ENCODE results near the gene COL6A1.
"Not testable (repeated sequence)": the region's sequence is repeated elsewhere in the genome, so short reads cannot be mapped to it uniquely, and the experiment has no call there.

The COL6A1 gene

DNA sequence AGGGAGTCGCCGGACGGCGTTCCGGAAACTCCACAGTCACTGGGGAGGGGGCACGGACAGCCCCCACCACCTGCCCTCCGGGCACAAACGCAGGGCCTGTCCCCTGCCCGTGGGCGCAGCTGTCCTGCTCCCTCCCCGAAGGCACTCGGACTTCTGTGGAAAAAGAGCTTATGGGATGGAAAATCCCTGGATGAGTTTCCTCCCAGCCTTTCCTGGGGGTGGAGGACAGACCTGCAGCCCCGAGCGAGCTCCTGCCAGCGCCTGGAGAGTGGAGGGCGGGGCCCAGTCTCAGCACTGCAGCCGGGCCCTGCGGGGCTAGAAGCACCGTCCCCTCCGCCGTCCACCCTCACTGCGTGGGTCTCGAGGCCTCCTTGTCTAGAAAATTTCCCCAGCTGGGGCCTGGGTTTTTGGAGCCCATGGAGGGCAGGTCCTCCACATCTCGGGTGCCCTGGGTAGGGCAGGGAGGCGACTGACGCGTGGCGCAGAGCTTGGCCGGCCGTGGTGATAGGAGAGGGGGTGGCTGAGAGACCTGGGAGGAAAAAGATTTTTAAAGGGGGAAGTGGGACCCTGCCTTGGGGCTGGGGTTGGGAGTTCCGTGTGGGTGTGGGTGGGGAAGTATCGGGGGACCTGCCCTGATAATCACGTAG, 6.4 kb upstream of the COL6A1 start:
- H3F3A ChIP-seq (ENCODE audit: control insufficient read depth, insufficient read depth) = peaks cover under 1% of the 10 kb centered on the region; the same call in 1 of the 2 replicates
- no peaks in the 10 kb centered on the region for H3K36me3 ChIP-seq (ENCODE audit: control insufficient read depth, low read length)
- H3K27ac ChIP-seq (ENCODE audit: low read depth, low read length) = no peak overlapping the region
- no peak overlapping the region for H3K4me3 ChIP-seq (ENCODE audit: low read length)
- H4K20me1 ChIP-seq (ENCODE audit: control insufficient read depth, insufficient read depth, low read depth, low read length) = no peaks in the 10 kb centered on the region
- TF ChIP-seq, protein P1, sequence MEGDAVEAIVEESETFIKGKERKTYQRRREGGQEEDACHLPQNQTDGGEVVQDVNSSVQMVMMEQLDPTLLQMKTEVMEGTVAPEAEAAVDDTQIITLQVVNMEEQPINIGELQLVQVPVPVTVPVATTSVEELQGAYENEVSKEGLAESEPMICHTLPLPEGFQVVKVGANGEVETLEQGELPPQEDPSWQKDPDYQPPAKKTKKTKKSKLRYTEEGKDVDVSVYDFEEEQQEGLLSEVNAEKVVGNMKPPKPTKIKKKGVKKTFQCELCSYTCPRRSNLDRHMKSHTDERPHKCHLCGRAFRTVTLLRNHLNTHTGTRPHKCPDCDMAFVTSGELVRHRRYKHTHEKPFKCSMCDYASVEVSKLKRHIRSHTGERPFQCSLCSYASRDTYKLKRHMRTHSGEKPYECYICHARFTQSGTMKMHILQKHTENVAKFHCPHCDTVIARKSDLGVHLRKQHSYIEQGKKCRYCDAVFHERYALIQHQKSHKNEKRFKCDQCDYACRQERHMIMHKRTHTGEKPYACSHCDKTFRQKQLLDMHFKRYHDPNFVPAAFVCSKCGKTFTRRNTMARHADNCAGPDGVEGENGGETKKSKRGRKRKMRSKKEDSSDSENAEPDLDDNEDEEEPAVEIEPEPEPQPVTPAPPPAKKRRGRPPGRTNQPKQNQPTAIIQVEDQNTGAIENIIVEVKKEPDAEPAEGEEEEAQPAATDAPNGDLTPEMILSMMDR (IDR thresholded peaks at IDR 0.05; ENCODE audit: low read depth, low read length, poor library complexity, severe bottlenecking) = no peak
- TF ChIP-seq EZH2phosphoT487 (IDR thresholded peaks at IDR 0.05; ENCODE audit: borderline replicate concordance, low read length) = no peak
- H3K9me2 ChIP-seq (replicated peaks; ENCODE audit: control insufficient read depth, low read length) = no peaks in the 10 kb centered on the region
- H3K4me2 ChIP-seq (ENCODE audit: low read length) = no peak overlapping the region
- H3K27me3 ChIP-seq (ENCODE audit: control insufficient read depth, low read length) = peaks cover 15% of the 10 kb centered on the region
- no peaks in the 10 kb centered on the region for H3K4me1 ChIP-seq (ENCODE audit: control insufficient read depth, low read length)
- H3K9me3 ChIP-seq (ENCODE audit: control insufficient read depth, insufficient read depth, low read length) = no peaks in the 10 kb centered on the region
- H3K79me2 ChIP-seq (ENCODE audit: control insufficient read depth, low read length) = no peaks in the 10 kb centered on the region

DNA sequence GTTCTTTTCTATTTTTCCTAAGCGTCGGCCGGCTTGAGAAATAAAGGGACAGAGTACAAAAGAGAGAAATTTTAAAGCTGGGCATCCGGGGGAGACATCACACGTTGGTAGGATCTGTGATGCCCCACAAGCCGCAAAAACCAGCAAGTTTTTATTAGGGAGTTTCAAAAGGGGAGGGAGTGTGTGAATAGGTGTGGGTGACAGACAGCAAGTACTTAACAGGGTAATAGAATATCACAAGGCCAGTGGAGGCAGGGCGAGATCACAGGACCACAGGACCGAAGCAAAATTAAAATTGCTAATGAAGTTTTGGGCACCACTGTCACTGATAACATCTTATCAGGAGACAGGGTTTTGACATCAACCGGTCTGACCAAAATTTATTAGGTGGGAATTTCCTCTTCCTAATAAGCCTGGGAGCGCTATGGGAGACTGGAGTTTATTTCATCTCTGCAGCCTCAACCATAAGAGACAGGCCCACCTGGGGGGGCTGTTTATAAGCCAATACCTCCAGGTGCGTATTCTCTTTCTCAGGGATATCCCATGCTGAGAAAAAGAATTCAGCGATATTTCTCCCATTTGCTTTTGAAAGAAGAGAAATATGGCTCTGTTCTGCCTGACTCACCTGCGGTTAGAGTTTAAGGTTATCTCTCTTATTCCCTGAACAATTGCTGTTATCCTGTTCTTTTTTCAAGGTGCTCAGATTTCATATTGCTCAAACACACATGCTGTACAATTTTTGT, 5.7 kb upstream of the COL6A1 start:
- not testable (repeated sequence) for H3K27ac ChIP-seq (ENCODE audit: low read depth, low read length); H3K36me3 ChIP-seq (ENCODE audit: control insufficient read depth, low read length); H3F3A ChIP-seq (ENCODE audit: control insufficient read depth, insufficient read depth); H3K4me1 ChIP-seq (ENCODE audit: control insufficient read depth, low read length); H3K4me2 ChIP-seq (ENCODE audit: low read length); H3K9me2 ChIP-seq (replicated peaks; ENCODE audit: control insufficient read depth, low read length); H3K4me3 ChIP-seq (ENCODE audit: low read length); H3K9me3 ChIP-seq (ENCODE audit: control insufficient read depth, insufficient read depth, low read length); H3K79me2 ChIP-seq (ENCODE audit: control insufficient read depth, low read length); H4K20me1 ChIP-seq (ENCODE audit: control insufficient read depth, insufficient read depth, low read depth, low read length)
- H3K27me3 ChIP-seq (ENCODE audit: control insufficient read depth, low read length) = peaks cover 15% of the 10 kb centered on the region

DNA sequence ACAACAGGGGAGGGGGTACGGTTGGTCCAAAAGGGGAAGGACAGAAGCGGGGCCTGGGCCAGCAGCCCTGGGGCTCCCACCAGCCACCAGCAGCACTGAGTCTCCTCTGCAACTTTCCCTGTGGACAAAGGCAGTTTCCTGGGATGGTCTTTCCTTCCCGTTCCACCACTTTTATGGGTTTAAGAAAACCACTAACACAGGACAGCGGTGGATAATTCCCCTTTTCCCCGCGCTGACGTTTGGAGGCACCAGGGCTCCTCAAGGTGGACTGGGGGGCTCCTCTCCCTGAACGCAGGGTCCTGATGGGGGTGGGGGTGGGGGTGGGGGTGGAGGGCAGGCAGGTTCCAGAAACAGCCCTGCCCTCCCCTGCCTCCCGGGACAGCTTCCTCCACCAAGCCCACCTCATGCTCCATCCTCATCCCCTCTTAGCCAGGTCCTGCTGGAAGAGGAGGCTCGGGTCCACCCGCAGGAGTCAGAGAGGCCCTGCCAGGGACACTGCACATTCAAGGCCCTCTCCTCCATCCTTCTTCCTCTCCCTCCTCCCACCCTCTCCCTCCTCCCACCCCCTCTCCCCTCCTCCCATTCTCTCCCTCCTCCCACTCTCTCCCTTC, 4.8 kb upstream of the COL6A1 start:
- Histone ChIP-seq H3K27me3 (ENCODE audit: control insufficient read depth, low read length) (peaks cover 15% of the 10 kb centered on the region), H3K79me2 (ENCODE audit: control insufficient read depth, low read length) (no peaks in the 10 kb centered on the region), H3K36me3 (ENCODE audit: control insufficient read depth, low read length) (no peaks in the 10 kb centered on the region), H3F3A (ENCODE audit: control insufficient read depth, insufficient read depth) (peaks cover 9% of the 10 kb centered on the region), H3K9me2 (replicated peaks; ENCODE audit: control insufficient read depth, low read length) (no peaks in the 10 kb centered on the region), H3K4me3 (ENCODE audit: low read length) (no peak overlapping the region), H3K27ac (ENCODE audit: low read depth, low read length) (no peak overlapping the region), H3K9me3 (ENCODE audit: control insufficient read depth, insufficient read depth, low read length) (no peaks in the 10 kb centered on the region; the same call in 1 of the 2 replicates), H3K4me1 (ENCODE audit: control insufficient read depth, low read length) (no peaks in the 10 kb centered on the region), H4K20me1 (ENCODE audit: control insufficient read depth, insufficient read depth, low read depth, low read length) (no peaks in the 10 kb centered on the region), H3K4me2 (ENCODE audit: low read length) (no peak overlapping the region)
- TF ChIP-seq EZH2phosphoT487 (IDR thresholded peaks at IDR 0.05; ENCODE audit: borderline replicate concordance, low read length) = no peak
- TF ChIP-seq, protein P1 (IDR thresholded peaks at IDR 0.05; ENCODE audit: low read depth, low read length, poor library complexity, severe bottlenecking) = no peak

GRCh38 chr21:45977396-45977795, 4.2 kb upstream of the COL6A1 start:
- H3F3A ChIP-seq (ENCODE audit: control insufficient read depth, insufficient read depth) = peaks cover 9% of the 10 kb centered on the region
- H3K4me1 ChIP-seq (ENCODE audit: control insufficient read depth, low read length) = no peaks in the 10 kb centered on the region

More at GRCh38 chr21:45977396-45977795, 4.2 kb upstream of the COL6A1 start:
- Histone ChIP-seq H4K20me1 (ENCODE audit: control insufficient read depth, insufficient read depth, low read depth, low read length) (no peaks in the 10 kb centered on the region), H3K9me2 (replicated peaks; ENCODE audit: control insufficient read depth, low read length) (no peaks in the 10 kb centered on the region), H3K27me3 (ENCODE audit: control insufficient read depth, low read length) (peaks cover 15% of the 10 kb centered on the region), H3K9me3 (ENCODE audit: control insufficient read depth, insufficient read depth, low read length) (peaks cover 4% of the 10 kb centered on the region; the same call in 1 of the 2 replicates), H3K4me3 (ENCODE audit: low read length) (no peak overlapping the region), H3K79me2 (ENCODE audit: control insufficient read depth, low read length) (no peaks in the 10 kb centered on the region), H3K27ac (ENCODE audit: low read depth, low read length) (no peak overlapping the region), H3K4me2 (ENCODE audit: low read length) (no peak overlapping the region), H3K36me3 (ENCODE audit: control insufficient read depth, low read length) (no peaks in the 10 kb centered on the region)
- TF ChIP-seq EZH2phosphoT487 (IDR thresholded peaks at IDR 0.05; ENCODE audit: borderline replicate concordance, low read length) = no peak
- TF ChIP-seq, protein P1 (IDR thresholded peaks at IDR 0.05; ENCODE audit: low read depth, low read length, poor library complexity, severe bottlenecking) = no peak

Data from DOHH2 (cell line).